NCI-H146 treated with DMSO at 0.1 percent for 48 hours (cell line): ENCODE data around the gene PLCB4.
A peak's percentile ranks its signal among the peaks of the same experiment; 100 is the strongest.

Source experiments
- DNase-seq: peaks from one replicate; lab custom pipeline; 2025; ENCODE audit not compliant: unreplicated experiment; lab: John Stamatoyannopoulos, UW

Gene PLCB4

GRCh38 chr20:9416421-9416820, 347.5 kb downstream of the PLCB4 start:
- no peak for DNase-seq

- DNase-seq, result no peak
These were observed 348.8 kb downstream of the PLCB4 start for GRCh38 chr20:9417665-9418064.

- no peak for DNase-seq
These were observed 353.6 kb downstream of the PLCB4 start for GRCh38 chr20:9422321-9423057.

GRCh38 chr20:9424551-9424950, 355.7 kb downstream of the PLCB4 start:
- DNase-seq, result no peak

GRCh38 chr20:9427430-9428291, 358.8 kb downstream of the PLCB4 start:
- no peak for DNase-seq

GRCh38 chr20:9428292-9428607, 359.4 kb downstream of the PLCB4 start:
- no peak for DNase-seq

- DNase-seq, result no peak
These were observed 370.9 kb downstream of the PLCB4 start for GRCh38 chr20:9439806-9440205.

- DNase-seq, result no peak
These were observed 372.0 kb downstream of the PLCB4 start for GRCh38 chr20:9440892-9441291.

GRCh38 chr20:9441948-9442347, 373.1 kb downstream of the PLCB4 start:
- no peak for DNase-seq

GRCh38 chr20:9442858-9443257, 374.0 kb downstream of the PLCB4 start:
- DNase-seq, result peak; percentile 86

- no peak for DNase-seq
These were observed 376.0 kb downstream of the PLCB4 start for GRCh38 chr20:9444921-9445320.

- DNase-seq, result no peak
These were observed 378.3 kb downstream of the PLCB4 start for GRCh38 chr20:9447182-9447581.

GRCh38 chr20:9453201-9453600, 384.3 kb downstream of the PLCB4 start:
- no peak for DNase-seq

- DNase-seq, result no peak
These were observed 385.9 kb downstream of the PLCB4 start for GRCh38 chr20:9454791-9455190.

- no peak for DNase-seq
These were observed 388.2 kb downstream of the PLCB4 start for GRCh38 chr20:9457136-9457535.

- DNase-seq, result peak; percentile 24
These were observed 389.4 kb downstream of the PLCB4 start for GRCh38 chr20:9458138-9458796.

- DNase-seq, result no peak
These were observed 391.6 kb downstream of the PLCB4 start for GRCh38 chr20:9460518-9460917.

GRCh38 chr20:9467995-9468394, 399.1 kb downstream of the PLCB4 start:
- DNase-seq, result no peak

- DNase-seq, result no peak
These were observed 406.0 kb downstream of the PLCB4 start for GRCh38 chr20:9474835-9475415.

- DNase-seq, result no peak
These were observed 406.6 kb downstream of the PLCB4 start for GRCh38 chr20:9475456-9475855.

GRCh38 chr20:9476174-9476573, 407.3 kb downstream of the PLCB4 start:
- DNase-seq, result no peak

GRCh38 chr20:9476637-9477036, 407.8 kb downstream of the PLCB4 start:
- DNase-seq, result no peak
